A549 (cell line): Measurements from ENCODE around the gene ALDH1A3. TPM values are rescaled to one million over a fixed set of nuclear protein-coding genes. Genes with fewer than 3 reads are reported as not detected.
A peak's percentile ranks its signal among the peaks of the same experiment; 100 is the strongest.

Source experiments
- ATAC-seq, 2 experiments: fragments of 200-7000 bp in 1 of 2; fragments of >200 bp in 1 of 2; cut with Nextera tagmentation in 1 of 2; cut with Tn5 transposase in 1 of 2; 3 replicates each; pipeline versions ENCODE4 v1.8.0 to v1.9.1; 2018 to 2020; ENCODE audit warnings: mild to moderate bottlenecking in 1 of 2, moderate library complexity in 1 of 2
- CTCF ChIA-PET: fragments of 300-600 bp; sonication (Branson Sonifier 250); formaldehyde crosslinking; extraction: SDS; loops from one replicate; lab custom pipeline; 2021; ENCODE audit warnings: antibody characterized with exemption, inconsistent platforms; lab: Yijun Ruan, JAX
- POLR2A ChIA-PET: fragments of 350-600 bp; formaldehyde crosslinking; extraction: SDS; loops from one replicate; lab custom pipeline; 2021; ENCODE audit warnings: antibody characterized with exemption, inconsistent platforms; lab: Yijun Ruan, JAX
- DNase-seq, 2 experiments: peaks; one replicate each; pipeline versions ENCODE4 v3.0.0 to v3.0.0-alpha.2; 2011 to 2016; ENCODE audit warnings: low read depth in 1 of 2, low spot score in 1 of 2
- FAIRE-seq: peaks from 2 replicates; lab custom pipeline; 2011; peaks lifted over from hg19 to GRCh38; lab: Jason Lieb, UNC
- H3K27ac ChIP-seq, 2 experiments: fragments of >200 bp; sonication (Bioruptor Twin); formaldehyde crosslinking; 3 replicates each; pipeline ENCODE4 v1.5.1; 2016 to 2017
- H3K4me1 ChIP-seq: fragments of >200 bp; sonication (Bioruptor Twin); formaldehyde crosslinking; 3 replicates; pipeline ENCODE4 v1.6.1; 2016
- H3K4me2 ChIP-seq: fragments of >200 bp; sonication (Bioruptor Twin); formaldehyde crosslinking; 3 replicates; pipeline ENCODE4 v1.6.1; 2016
- H3K4me3 ChIP-seq: fragments of >200 bp; sonication (Bioruptor Twin); formaldehyde crosslinking; 3 replicates; pipeline ENCODE4 v1.5.1; 2016
- H3K9me3 ChIP-seq: fragments of >200 bp; sonication (Bioruptor Twin); formaldehyde crosslinking; 3 replicates; pipeline ENCODE4 v1.6.1; 2016
- ATOH8 ChIP-seq: fragments of 250-450 bp; sonication (Bioruptor Pico); IDR thresholded peaks from 2 replicates; pipeline ENCODE4 v1.5.0; 2020; ENCODE audit warnings: low read depth, mild to moderate bottlenecking, moderate library complexity
- BCL3 ChIP-seq: fragments of >200 bp; sonication (Bioruptor Twin); formaldehyde crosslinking; IDR thresholded peaks from 3 replicates; pipeline ENCODE4 v1.6.1; 2016
- CBX2 ChIP-seq: fragments of 200-600 bp; sonication (generic); IDR thresholded peaks from 2 replicates; pipeline ENCODE4 v1.6.1; 2016; ENCODE audit warnings: low read depth, mild to moderate bottlenecking, borderline replicate concordance
- CBX8 ChIP-seq: fragments of 200-600 bp; sonication (generic); IDR thresholded peaks from 2 replicates; pipeline ENCODE4 v1.6.1; 2016
- CEBPB ChIP-seq, 2 experiments: fragments of >200 bp in 1 of 2; sonication (Bioruptor Twin) in 1 of 2; formaldehyde crosslinking in 1 of 2; IDR thresholded peaks; 2 replicates each; pipeline ENCODE4 v1.6.1; 2012 to 2016
- CHD2 ChIP-seq: fragments of 150-350 bp; IDR thresholded peaks from 2 replicates; pipeline ENCODE4 v1.6.1; 2014; ENCODE audit warnings: low read length; ENCODE audit not compliant: partially characterized antibody
- CHD4 ChIP-seq: fragments of 200-600 bp; sonication (generic); IDR thresholded peaks from 2 replicates; pipeline ENCODE4 v1.6.1; 2016; ENCODE audit warnings: antibody characterized with exemption, mild to moderate bottlenecking, borderline replicate concordance
- EHMT2 ChIP-seq: fragments of 200-600 bp; sonication (generic); IDR thresholded peaks from 2 replicates; pipeline ENCODE4 v1.6.1; 2016; ENCODE audit warnings: antibody characterized with exemption, low read depth, mild to moderate bottlenecking, moderate library complexity
- ELK1 ChIP-seq: fragments of 150-350 bp; IDR thresholded peaks from 2 replicates; pipeline ENCODE4 v1.6.1; 2014; ENCODE audit warnings: low read depth, mild to moderate bottlenecking, low read length
- EP300 ChIP-seq, 2 experiments: fragments of >200 bp; sonication (Bioruptor Twin); formaldehyde crosslinking; IDR thresholded peaks; 2 replicates in 1 of 2; 3 replicates in 1 of 2; pipeline ENCODE4 v1.6.1; 2016 to 2017
- ESRRA ChIP-seq: fragments of 150-350 bp; IDR thresholded peaks from 2 replicates; pipeline ENCODE4 v1.6.1; 2014; ENCODE audit warnings: mild to moderate bottlenecking, low read length, borderline replicate concordance
- FOXS1 ChIP-seq: fragments of 250-450 bp; sonication (Bioruptor Pico); IDR thresholded peaks from 2 replicates; pipeline ENCODE4 v1.5.0; 2020; ENCODE audit warnings: mild to moderate bottlenecking, moderate library complexity
- HOXA7 ChIP-seq: fragments of 250-450 bp; sonication (Bioruptor Pico); IDR thresholded peaks from 2 replicates; pipeline ENCODE4 v1.5.0; 2020; ENCODE audit warnings: mild to moderate bottlenecking, moderate library complexity
- JUNB ChIP-seq: fragments of >200 bp; sonication (Bioruptor Twin); formaldehyde crosslinking; IDR thresholded peaks from 2 replicates; pipeline ENCODE4 v1.6.1; 2016
- KDM5A ChIP-seq: fragments of 200-600 bp; sonication (generic); IDR thresholded peaks from 2 replicates; pipeline ENCODE4 v1.6.1; 2016; ENCODE audit warnings: antibody characterized with exemption, mild to moderate bottlenecking
- MAX ChIP-seq: IDR thresholded peaks from 2 replicates; pipeline ENCODE4 v1.6.1; 2012
- NFE2L2 ChIP-seq: fragments of 150-350 bp; conservative IDR thresholded peaks from 2 replicates; pipeline ENCODE4 v1.6.1; 2014; ENCODE audit warnings: low read length
- NPAS2 ChIP-seq: fragments of 250-450 bp; sonication (Bioruptor Pico); IDR thresholded peaks from 2 replicates; pipeline ENCODE4 v1.8.0; 2022; ENCODE audit warnings: mild to moderate bottlenecking, moderate library complexity, borderline replicate concordance
- PHF8 ChIP-seq: fragments of 200-600 bp; sonication (generic); IDR thresholded peaks from 2 replicates; pipeline ENCODE4 v1.6.1; 2016; ENCODE audit warnings: low read depth, mild to moderate bottlenecking, antibody characterized with exemption, moderate library complexity, borderline replicate concordance
- POLR2AphosphoS2 ChIP-seq: conservative IDR thresholded peaks from 2 replicates; pipeline ENCODE4 v1.6.1; 2012; ENCODE audit warnings: low read length, improper control_type of control experiment, inconsistent platforms
- RARB ChIP-seq: fragments of 250-450 bp; sonication (Bioruptor Pico); IDR thresholded peaks from 2 replicates; pipeline ENCODE4 v1.8.0; 2021; ENCODE audit warnings: mild to moderate bottlenecking, moderate library complexity
- RCOR1 ChIP-seq: fragments of 150-350 bp; IDR thresholded peaks from 2 replicates; pipeline ENCODE4 v1.6.1; 2014; ENCODE audit warnings: antibody characterized with exemption, low read length, low read depth
- SMC3 ChIP-seq: fragments of >200 bp; sonication (Bioruptor Twin); formaldehyde crosslinking; IDR thresholded peaks from 3 replicates; pipeline ENCODE4 v1.6.1; 2018; ENCODE audit warnings: inconsistent platforms
- SREBF2 ChIP-seq: fragments of 450-650 bp; IDR thresholded peaks from 2 replicates; pipeline ENCODE4 v1.6.1; 2014; ENCODE audit warnings: mild to moderate bottlenecking, moderate library complexity
- ZC3H11A ChIP-seq: fragments of 450-650 bp; IDR thresholded peaks from 2 replicates; pipeline ENCODE4 v1.6.1; 2014; ENCODE audit warnings: antibody characterized with exemption, mild to moderate bottlenecking
- ZNF302 ChIP-seq: fragments of 250-450 bp; sonication (Bioruptor Pico); IDR thresholded peaks from 2 replicates; pipeline ENCODE4 v1.9.0; 2021; ENCODE audit warnings: inconsistent platforms, mild to moderate bottlenecking, moderate library complexity
- ZSCAN20 ChIP-seq: fragments of 250-450 bp; sonication (Bioruptor Pico); IDR thresholded peaks from 2 replicates; pipeline ENCODE4 v1.8.0; 2022; ENCODE audit warnings: mild to moderate bottlenecking, moderate library complexity
- whole genome bisulfite sequencing: methylation state at CpG from one replicate; pipeline ENCODE4 v1.1.6; 2017; ENCODE audit errors: missing lambda C conversion rate; 5-methylcytosine and 5-hydroxymethylcytosine counted together
- polyA plus RNA-seq, 4 experiments: library from polyadenylated mRNA; depleted of rRNA in 3 of 4; stranded (reverse); fragments of >200 nt; fragmentation: RNase III in 1 of 4; extraction: RNeasy Plus Mini Kit Qiagen cat#74134 plus additional on column Dnase treatment in 1 of 4; gene quantifications; 2 replicates in 3 of 4; 3 replicates in 1 of 4; pipeline ENCODE4 v1.2.3, GENCODE V29; 2011 to 2017

The ALDH1A3 gene
- polyA plus RNA-seq, 2 of the 4 experiments (the other 2 are of a cell fraction), result 11.5 to 11.9 TPM

GRCh38 chr15:100901702-100902435, 22.2 kb downstream of the ALDH1A3 start:
- ATAC-seq, result no peak
- WGBS, result 91% methylated on average over 14 of the region's 14 CpGs
- no peak for TF ChIP-seq SMC3
- no peak for TF ChIP-seq ZSCAN20
- no peak for TF ChIP-seq ESRRA
- TF ChIP-seq CHD2, result no peak
- TF ChIP-seq FOXS1, result no peak
- no peak for TF ChIP-seq ATOH8
- no peak for TF ChIP-seq JUNB
- no peak for TF ChIP-seq ZNF302 (CRISPR knock-in tag)
- TF ChIP-seq EP300 (IDR thresholded peaks at IDR 0.05), result no peak
- no peak for TF ChIP-seq EHMT2
- no peak for TF ChIP-seq SREBF2
- TF ChIP-seq CBX8, result no peak
- no peak for TF ChIP-seq RARB (CRISPR knock-in tag)
- TF ChIP-seq RCOR1, result no peak
- no peak for TF ChIP-seq NFE2L2
- no peak for TF ChIP-seq CHD4
- TF ChIP-seq, all 56 proteins: peak for 0
- ChIA-PET CTCF (interaction anchor here (1.2 to 8.3 kb wide), 6 partner anchors 15 to 275 kb away, joined by 5 to 69 read pairs (median 6); partner anchors contain the start of gene LRRK1), POLR2A (no interaction called here)
- Histone ChIP-seq H3K4me2 (no peak overlapping the region), H3K4me3 (no peak overlapping the region), H3K9me3 (no peaks in the 10 kb centered on the region), H3K27ac (no peak overlapping the region), H3K4me1 (no peaks in the 10 kb centered on the region)
- DNase-seq, result no peak
- FAIRE-seq, result no peak

GRCh38 chr15:100902436-100903167, 23.0 kb downstream of the ALDH1A3 start:
- WGBS, result 88% methylated on average over 22 of the region's 22 CpGs
- no peak for FAIRE-seq
- H3K9me3 ChIP-seq, result no peaks in the 10 kb centered on the region
- no peak overlapping the region for H3K4me3 ChIP-seq
- H3K27ac ChIP-seq, result no peak overlapping the region
- no peak for DNase-seq
- H3K4me2 ChIP-seq, result no peak overlapping the region
- no peaks in the 10 kb centered on the region for H3K4me1 ChIP-seq
- ChIA-PET POLR2A (no interaction called here), CTCF (interaction anchor here (1.2 to 8.3 kb wide), 7 partner anchors 14 to 275 kb away, joined by 3 to 69 read pairs (median 5); partner anchors contain the start of gene LRRK1)
- ATAC-seq, result no peak; a peak in 1 of 6 replicates
- TF ChIP-seq ELK1 (no peak), BCL3 (no peak), CHD4 (no peak), HOXA7 (CRISPR knock-in tag) (no peak), RARB (CRISPR knock-in tag) (no peak)

- Histone ChIP-seq H3K27ac (no peak overlapping the region), H3K4me3 (no peak overlapping the region), H3K9me3 (no peaks in the 10 kb centered on the region), H3K4me1 (no peaks in the 10 kb centered on the region), H3K4me2 (no peak overlapping the region)
- ATAC-seq (no peak), FAIRE-seq (peak; percentile 18), DNase-seq (no peak)
- 90% methylated on average over 3 of the region's 3 CpGs for WGBS
- ChIA-PET CTCF (interaction anchor here (0.7 to 8.3 kb wide), 7 partner anchors 14 to 276 kb away, joined by 3 to 69 read pairs (median 5); partner anchors contain the start of gene LRRK1), POLR2A (no interaction called here)
- TF ChIP-seq ESRRA, result no peak
- TF ChIP-seq MAX, result no peak
- no peak for TF ChIP-seq KDM5A
- no peak for TF ChIP-seq HOXA7 (CRISPR knock-in tag)
- no peak for TF ChIP-seq CBX2
- TF ChIP-seq CHD4, result no peak
- TF ChIP-seq ATOH8, result no peak
- no peak for TF ChIP-seq PHF8
- no peak for TF ChIP-seq POLR2AphosphoS2
- no peak for TF ChIP-seq CEBPB (IDR thresholded peaks at IDR 0.05)
- no peak for TF ChIP-seq ZC3H11A
- TF ChIP-seq NPAS2, result no peak
- TF ChIP-seq ELK1, result no peak
These were observed 23.5 kb downstream of the ALDH1A3 start for GRCh38 chr15:100903168-100903554.
